GM12878 (cell line): ENCODE data around the gene GLT8D1. TPM values are rescaled to one million over a fixed set of nuclear protein-coding genes. Genes with fewer than 3 reads are reported as not detected.

Experiments
- DPF2 ChIP-seq: fragments of 450-650 bp; IDR thresholded peaks from 2 replicates; pipeline ENCODE4 v1.6.1; 2017; ENCODE audit warnings: mild to moderate bottlenecking
- FOXK2 ChIP-seq: fragments of 450-650 bp; IDR thresholded peaks from 2 replicates; pipeline ENCODE4 v1.6.1; 2017; ENCODE audit warnings: mild to moderate bottlenecking, moderate library complexity
- REST ChIP-seq: IDR thresholded peaks from 2 replicates; pipeline ENCODE4 v1.6.1; 2012; ENCODE audit warnings: mild to moderate bottlenecking, low read depth, low read length
- ZBTB40 ChIP-seq: fragments of 450-650 bp; IDR thresholded peaks from 2 replicates; pipeline ENCODE4 v1.6.1; 2016; ENCODE audit warnings: mild to moderate bottlenecking, moderate library complexity, borderline replicate concordance
- ZNF687 ChIP-seq: fragments of 450-650 bp; IDR thresholded peaks from 2 replicates; pipeline ENCODE4 v1.6.1; 2017; ENCODE audit warnings: mild to moderate bottlenecking, moderate library complexity
- polyA plus RNA-seq, 11 experiments: library from polyadenylated mRNA; depleted of rRNA in 4 of 11; unstranded in 6 of 11; stranded (reverse) in 5 of 11; fragments of >200 nt; fragmentation: Nextera tagmentation in 4 of 11; fragmentation: Illumina TruSeq in 1 of 11; extraction: Ambion mirVana in 4 of 11; extraction: Trizol in 1 of 11; gene quantifications; 1 replicate in 1 of 11; 2 replicates in 10 of 11; pipeline versions ENCODE4 v1.2.1 to v1.2.3, GENCODE V29; 2011 to 2016; ENCODE audit warnings: inconsistent platforms in 2 of 11, missing spikeins in 2 of 11, low read depth in 1 of 11
- total RNA-seq, 4 experiments: library from RNA; depleted of rRNA in 3 of 4; stranded (reverse); fragments of >200 nt in 3 of 4; fragmentation: Illumina TruSeq in 1 of 4; extraction: Trizol in 1 of 4; gene quantifications; 2 replicates each; pipeline versions ENCODE4 v1.2.1 to v1.2.3, GENCODE V29; 2013 to 2021
- TF ChIP-seq, protein P1 (sequence below): IDR thresholded peaks from 2 replicates; pipeline ENCODE4 v1.6.1; 2012; ENCODE audit warnings: low read length, inconsistent platforms

The GLT8D1 gene
- total and polyA plus RNA-seq, 10 of the 15 experiments (the other 5 are each of a cell fraction or from before 2014, with no cell fraction given), result 25.3 to 73.4 (median 48.4) TPM

- TF ChIP-seq ZBTB40 (no peak), REST (no peak), DPF2 (no peak), ZNF687 (no peak), FOXK2 (no peak)
- TF ChIP-seq, protein P1, sequence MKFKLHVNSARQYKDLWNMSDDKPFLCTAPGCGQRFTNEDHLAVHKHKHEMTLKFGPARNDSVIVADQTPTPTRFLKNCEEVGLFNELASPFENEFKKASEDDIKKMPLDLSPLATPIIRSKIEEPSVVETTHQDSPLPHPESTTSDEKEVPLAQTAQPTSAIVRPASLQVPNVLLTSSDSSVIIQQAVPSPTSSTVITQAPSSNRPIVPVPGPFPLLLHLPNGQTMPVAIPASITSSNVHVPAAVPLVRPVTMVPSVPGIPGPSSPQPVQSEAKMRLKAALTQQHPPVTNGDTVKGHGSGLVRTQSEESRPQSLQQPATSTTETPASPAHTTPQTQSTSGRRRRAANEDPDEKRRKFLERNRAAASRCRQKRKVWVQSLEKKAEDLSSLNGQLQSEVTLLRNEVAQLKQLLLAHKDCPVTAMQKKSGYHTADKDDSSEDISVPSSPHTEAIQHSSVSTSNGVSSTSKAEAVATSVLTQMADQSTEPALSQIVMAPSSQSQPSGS, result no peak
These were observed 9.0 kb upstream of the GLT8D1 start (continued) for GRCh38 chr3:52714335-52715302.
